GM13977 (cell line): ENCODE data around the gene ANKRD16.
"Not testable (repeated sequence)": the region's sequence is repeated elsewhere in the genome, so short reads cannot be mapped to it uniquely, and the experiment has no call there.

Experiments used
- DNase-seq: peaks from one replicate; pipeline ENCODE4 v3.0.0; 2012; ENCODE audit warnings: low spot score
- in situ Hi-C: fragments of 300-500 bp; cut with MboI; formaldehyde crosslinking; loops from one replicate; pipeline ENCODE4 v1.12.0; 2022; ENCODE audit warnings: low sequenced_read_pairs, low pct_unique_long_range_greater_than_20kb, mixed read lengths, inconsistent platforms; ENCODE audit not compliant: unreplicated experiment
- TF ChIP-seq, protein P1 (sequence below): IDR thresholded peaks from 2 replicates; pipeline ENCODE4 v1.5.1; 2012; ENCODE audit warnings: mild to moderate bottlenecking, control low read depth; ENCODE audit not compliant: insufficient read depth; ENCODE audit errors: extremely low read depth, missing control alignments

Gene ANKRD16

DNA sequence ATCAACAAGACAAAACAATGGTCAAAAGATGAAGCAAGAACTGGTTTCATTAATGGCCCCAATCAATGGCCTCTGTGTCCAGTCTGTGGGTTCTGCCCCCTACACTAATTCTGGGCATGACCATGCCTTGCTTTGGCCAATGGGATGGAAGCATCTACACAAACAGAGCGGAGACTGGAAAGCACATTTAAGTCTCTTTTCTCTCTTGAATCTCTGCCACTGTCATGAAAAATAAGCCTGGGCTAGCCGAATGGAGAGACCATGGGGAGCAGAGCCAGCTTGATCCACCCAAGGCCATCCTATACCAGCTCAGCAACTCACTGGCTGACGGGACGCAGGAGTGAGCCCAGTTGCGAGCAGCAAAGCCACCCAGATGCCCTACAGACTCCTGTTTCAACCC, 30.9 kb downstream of the ANKRD16 start:
- no peak for DNase-seq
- TF ChIP-seq, protein P1, sequence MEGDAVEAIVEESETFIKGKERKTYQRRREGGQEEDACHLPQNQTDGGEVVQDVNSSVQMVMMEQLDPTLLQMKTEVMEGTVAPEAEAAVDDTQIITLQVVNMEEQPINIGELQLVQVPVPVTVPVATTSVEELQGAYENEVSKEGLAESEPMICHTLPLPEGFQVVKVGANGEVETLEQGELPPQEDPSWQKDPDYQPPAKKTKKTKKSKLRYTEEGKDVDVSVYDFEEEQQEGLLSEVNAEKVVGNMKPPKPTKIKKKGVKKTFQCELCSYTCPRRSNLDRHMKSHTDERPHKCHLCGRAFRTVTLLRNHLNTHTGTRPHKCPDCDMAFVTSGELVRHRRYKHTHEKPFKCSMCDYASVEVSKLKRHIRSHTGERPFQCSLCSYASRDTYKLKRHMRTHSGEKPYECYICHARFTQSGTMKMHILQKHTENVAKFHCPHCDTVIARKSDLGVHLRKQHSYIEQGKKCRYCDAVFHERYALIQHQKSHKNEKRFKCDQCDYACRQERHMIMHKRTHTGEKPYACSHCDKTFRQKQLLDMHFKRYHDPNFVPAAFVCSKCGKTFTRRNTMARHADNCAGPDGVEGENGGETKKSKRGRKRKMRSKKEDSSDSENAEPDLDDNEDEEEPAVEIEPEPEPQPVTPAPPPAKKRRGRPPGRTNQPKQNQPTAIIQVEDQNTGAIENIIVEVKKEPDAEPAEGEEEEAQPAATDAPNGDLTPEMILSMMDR, result no peak
- in situ Hi-C loops, result no loop called here

DNA sequence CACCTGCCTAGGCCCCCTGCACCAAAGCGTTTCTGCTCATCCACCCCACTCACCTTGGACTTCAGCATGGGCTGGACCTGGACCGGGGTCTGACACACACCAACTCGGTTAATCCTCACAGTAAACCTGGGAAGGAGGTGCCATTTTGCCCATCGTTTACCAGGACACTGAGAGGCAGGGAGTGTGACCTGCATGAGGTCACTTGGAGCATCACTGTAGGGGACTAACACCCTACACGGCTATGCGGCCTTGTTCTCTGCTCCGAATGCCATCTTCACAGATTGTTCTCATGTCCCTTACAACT, 33.0 kb downstream of the ANKRD16 start:
- no peak for DNase-seq
- in situ Hi-C loops, result no loop called here

DNA sequence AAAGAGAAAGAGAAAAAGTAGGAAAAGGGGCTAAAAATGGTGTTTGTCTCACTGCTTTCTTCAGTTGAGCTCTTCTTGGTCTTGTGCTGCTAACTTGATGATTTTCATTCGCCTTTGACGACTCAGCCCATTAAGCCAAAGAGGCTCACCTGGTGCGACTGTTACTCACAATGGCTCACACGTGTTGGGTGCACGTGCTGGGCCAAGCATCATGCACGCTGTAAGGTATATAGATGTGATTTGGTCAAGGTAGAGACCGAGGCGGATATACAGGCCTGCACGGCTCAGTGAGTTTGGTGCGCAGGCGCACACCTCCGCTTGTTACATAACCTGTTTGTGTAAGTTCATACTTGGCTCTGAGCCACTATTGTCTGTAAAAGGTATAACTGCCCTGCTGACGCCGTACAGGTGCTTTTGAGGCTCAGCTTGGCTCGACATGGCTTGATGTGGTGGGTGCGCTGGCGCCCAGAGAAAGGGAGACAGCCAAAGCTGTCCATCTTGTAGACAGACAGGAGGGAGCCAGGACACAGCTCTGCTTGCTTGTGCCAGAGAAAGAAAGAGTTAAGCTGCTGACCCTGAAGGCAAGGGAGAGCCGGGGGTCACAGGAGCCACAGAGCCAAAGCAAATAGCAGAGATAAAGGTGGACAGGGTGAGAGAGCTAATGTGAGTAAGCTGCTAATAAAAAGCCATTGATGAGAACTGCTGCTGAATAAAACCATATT, 33.6 kb downstream of the ANKRD16 start:
- TF ChIP-seq, protein P1, result no peak
- no peak for DNase-seq
- in situ Hi-C loops, result no loop called here

More for the DNA sequence above, 33.0 kb downstream of the ANKRD16 start:
- TF ChIP-seq, protein P1, result no peak

DNA sequence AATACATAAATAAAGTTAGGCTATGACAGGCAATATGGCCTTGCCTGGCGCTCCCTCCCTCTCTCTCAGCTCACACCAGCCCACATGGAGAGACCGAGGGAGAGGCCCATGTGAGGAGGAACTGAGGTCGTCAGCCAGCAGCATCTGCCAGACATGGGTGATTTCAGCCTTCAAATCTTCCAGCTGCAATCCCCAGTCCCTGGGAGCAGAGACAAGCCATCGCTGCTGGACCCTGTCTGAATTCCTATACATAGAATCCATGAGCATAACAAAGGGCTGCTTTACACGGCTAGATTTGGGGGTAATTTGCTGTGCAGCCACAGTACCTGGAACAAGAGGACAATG, 35.6 kb downstream of the ANKRD16 start:
- in situ Hi-C loops, result no loop called here
- no peak for DNase-seq

DNA sequence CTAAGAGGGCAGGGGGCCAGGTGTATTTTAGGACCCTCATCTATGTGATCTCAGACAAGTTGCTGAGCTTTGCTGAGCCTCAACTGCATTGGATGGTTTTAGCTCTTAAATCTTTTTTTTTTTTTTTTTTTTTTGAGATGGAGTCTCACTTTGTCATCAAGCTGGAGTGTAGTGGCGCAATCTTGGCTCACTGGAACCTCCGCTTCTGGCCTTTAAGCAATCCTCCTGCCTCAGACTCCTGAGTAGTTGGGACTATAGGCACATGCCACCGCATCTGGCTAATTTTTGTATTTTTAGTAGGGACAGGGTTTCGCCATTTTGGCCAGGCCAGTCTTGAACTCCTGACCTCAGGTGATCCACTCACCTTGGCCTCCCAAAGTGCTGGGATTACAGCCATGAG, 43.0 kb downstream of the ANKRD16 start:
- DNase-seq, in situ Hi-C loops: not testable (repeated sequence)

More for the DNA sequence above, 35.6 kb downstream of the ANKRD16 start:
- TF ChIP-seq, protein P1, result no peak

DNA sequence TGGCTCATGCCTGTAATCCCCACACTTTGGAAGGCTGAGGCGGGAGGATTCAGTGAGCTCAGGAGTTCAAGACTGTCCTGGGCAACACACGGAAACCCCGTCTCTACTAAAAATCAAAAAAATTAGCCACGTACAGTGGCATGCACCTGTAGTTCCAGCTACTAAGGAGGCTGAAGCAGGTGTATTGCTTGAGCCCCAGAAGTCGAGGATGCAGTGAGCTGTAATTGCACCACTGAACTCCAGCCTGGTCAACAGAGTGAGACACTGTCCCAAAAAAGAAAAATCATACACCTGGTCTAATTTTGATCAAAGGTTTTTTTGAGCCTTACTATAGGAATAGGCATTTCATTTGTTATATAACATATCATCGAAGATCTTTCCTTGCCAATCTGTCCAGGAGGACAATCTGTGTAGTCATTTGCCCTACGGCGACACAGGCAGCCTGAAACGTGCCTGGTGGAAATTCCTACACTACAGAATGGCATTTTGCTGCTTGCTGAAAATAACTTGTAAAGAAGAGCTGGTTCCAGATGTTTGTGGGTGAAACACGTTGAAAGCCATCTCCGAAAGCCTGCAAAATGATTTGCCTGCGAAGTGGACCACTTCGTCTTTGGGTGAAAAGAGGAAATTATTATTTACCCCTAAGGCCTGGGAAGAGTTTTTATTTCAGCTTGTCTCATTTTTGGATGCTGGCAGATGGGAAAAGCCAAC, 45.2 kb downstream of the ANKRD16 start:
- in situ Hi-C loops, result no loop called here
- TF ChIP-seq, protein P1, result no peak
- DNase-seq, result no peak

DNA sequence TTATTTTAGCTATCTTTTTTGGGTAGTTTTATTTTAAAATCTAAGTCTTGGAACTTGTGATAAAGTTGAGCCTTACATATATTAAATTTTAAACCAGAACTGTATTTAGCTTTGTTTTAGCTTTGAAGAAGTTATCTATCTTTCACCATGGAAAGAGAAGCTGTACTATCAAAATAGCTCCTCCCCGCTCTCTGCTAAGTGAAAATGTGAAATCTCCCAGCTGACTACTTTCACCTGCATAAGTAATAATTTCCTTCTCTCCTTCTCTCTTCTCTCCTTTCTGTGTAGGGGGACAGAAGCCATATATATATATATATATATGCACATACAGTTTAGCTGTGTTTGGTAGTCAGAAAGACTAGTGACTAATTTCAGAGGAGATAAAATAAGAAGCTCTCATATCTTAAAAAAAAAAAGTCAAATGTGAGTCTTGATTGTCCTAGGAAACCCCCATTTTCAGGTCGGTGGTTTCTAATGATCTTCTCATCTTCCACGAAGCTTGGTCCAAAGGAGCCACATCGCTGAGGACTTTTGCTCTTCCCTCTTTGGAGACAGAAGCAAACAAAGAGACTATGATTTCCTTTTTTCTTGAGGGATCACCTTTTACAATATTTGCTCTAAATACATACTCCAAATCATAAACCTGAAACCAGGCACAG, 45.9 kb downstream of the ANKRD16 start:
- TF ChIP-seq, protein P1, result no peak
- peak; percentile 35 for DNase-seq
- in situ Hi-C loops, result no loop called here
